Astrocyte of the cerebellum (primary cell): ENCODE measurements around the gene GATA3.
"Not testable (repeated sequence)": the region's sequence is repeated elsewhere in the genome, so short reads cannot be mapped to it uniquely, and the experiment has no call there.

Source experiments
- DNase-seq: peaks from one replicate; pipeline ENCODE4 v3.0.0-alpha.2; 2011; ENCODE audit warnings: low read depth
- H3K4me3 ChIP-seq: 2 replicates; pipeline ENCODE4 v1.5.1; 2011; ENCODE audit warnings: mild to moderate bottlenecking, low read depth, low read length, moderate library complexity
- CTCF ChIP-seq: IDR thresholded peaks from 2 replicates; pipeline ENCODE4 v1.5.1; 2012; ENCODE audit warnings: low read length, low read depth, moderate library complexity, mild to moderate bottlenecking; ENCODE audit errors: missing control alignments
- in situ Hi-C: cut with HindIII; loops from 2 replicates; pipeline ENCODE4 v1.10.0; 2017; ENCODE audit warnings: low sequenced_read_pairs

The GATA3 gene

DNA sequence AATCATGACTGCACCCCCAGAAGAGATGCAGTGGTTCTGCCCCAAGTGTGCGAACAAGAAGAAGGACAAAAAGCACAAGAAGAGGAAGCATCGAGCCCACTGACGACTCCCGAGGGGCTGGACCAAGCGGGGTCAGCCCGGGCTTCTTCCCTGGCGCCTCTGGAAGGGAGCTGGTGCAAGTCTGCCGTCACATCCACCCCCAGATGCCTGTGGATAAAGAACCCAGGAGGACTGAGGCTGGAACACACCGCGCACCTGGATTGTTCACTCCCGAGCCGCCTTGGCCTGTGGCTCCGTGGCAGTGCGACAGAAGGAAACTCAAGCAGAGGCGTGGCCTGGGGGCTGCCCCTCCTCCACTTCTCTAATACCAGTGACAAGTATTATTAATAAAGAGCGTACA is 39.8 kb upstream of the GATA3 start:
- no peak for TF ChIP-seq CTCF
- in situ Hi-C loops: no loop called here
- H3K4me3 ChIP-seq: no peak overlapping the region
- DNase-seq: no peak

- no peak overlapping the region for H3K4me3 ChIP-seq
- no peak for DNase-seq
- TF ChIP-seq CTCF: no peak
- in situ Hi-C loops: no loop called here
These were observed 37.2 kb upstream of the GATA3 start for GRCh38 chr10:8017277-8017676.

DNA sequence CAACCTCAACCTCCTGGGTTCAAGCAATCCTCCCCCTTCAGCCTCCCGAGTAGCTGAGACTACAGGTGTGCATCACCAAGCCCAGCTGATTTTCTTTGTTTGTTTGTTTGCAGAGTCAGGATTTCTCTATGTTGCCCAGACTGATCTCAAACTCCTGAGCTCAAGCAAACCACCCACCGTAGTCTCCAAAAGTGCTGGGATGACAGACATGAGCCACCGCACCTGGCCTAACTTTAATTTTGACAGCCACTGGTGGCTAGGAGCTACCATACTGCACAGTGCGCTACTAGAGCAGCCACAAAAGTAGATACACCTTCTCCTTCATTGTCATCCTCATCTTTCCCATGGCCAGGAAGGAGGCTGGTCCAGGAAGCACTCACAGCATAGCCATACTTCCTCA is 31.2 kb upstream of the GATA3 start:
- no peak for TF ChIP-seq CTCF
- in situ Hi-C loops: no loop called here

GRCh38 chr10:8023851-8024250 is 30.6 kb upstream of the GATA3 start:
- no peak overlapping the region for H3K4me3 ChIP-seq
- in situ Hi-C loops: no loop called here
- no peak for TF ChIP-seq CTCF
- DNase-seq: no peak

More for the DNA sequence above, 31.2 kb upstream of the GATA3 start:
- no peak for DNase-seq
- no peak overlapping the region for H3K4me3 ChIP-seq

GRCh38 chr10:8026349-8027259 is 27.9 kb upstream of the GATA3 start:
- TF ChIP-seq CTCF: no peak
- in situ Hi-C loops: no loop called here
- H3K4me3 ChIP-seq: no peak overlapping the region
- no peak for DNase-seq

DNA sequence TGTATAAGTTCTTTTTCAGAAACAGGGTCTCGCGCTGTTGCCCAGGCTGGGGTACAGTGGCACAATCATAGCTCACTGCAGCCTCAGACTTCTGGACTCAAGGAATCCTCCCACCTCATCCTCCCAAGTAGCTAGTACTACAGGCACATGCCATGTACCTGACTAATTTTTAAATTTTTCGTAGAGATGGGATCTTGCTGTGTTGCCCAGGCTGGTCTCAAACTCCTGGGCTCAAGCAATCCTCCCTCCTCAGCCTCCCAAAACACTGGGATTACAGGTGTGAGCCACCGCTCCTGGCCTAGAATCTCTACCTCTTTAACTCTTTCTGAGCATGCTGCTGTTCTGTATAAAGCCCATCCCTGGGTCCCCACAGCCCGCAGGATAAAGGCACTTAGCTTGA is 23.3 kb upstream of the GATA3 start:
- DNase-seq, H3K4me3 ChIP-seq, in situ Hi-C loops: not testable (repeated sequence)

DNA sequence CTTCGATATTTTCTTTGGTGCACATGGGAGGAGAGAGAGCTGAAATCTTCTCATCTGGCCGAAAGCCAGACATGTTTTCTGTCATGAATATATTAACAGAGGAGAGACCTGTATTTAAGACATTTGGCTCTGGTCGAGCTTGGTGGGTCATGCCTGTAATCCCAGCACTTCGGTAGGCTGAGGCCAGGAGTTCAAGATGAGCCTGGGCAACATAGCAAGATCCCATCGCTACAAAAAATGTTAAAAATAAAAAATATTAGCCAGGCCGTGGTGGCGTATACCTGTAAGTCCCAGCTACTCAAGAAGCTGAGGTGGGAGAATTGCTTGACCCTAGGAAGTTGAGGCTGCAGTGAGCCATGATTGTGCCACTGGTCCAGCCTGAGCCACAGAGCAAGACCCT is 21.9 kb upstream of the GATA3 start:
- TF ChIP-seq CTCF: no peak
- in situ Hi-C loops: no loop called here
- H3K4me3 ChIP-seq: no peak overlapping the region
- no peak for DNase-seq
